Measurements from ENCODE around the gene JAKMIP1.

Gene JAKMIP1

GRCh38 chr4:6122496-6122895 lies 77.9 kb downstream of the JAKMIP1 start:
- in situ Hi-C loops (cut with MboI; ENCODE audit: low sequenced_read_pairs), result no loop called here

- in situ Hi-C loops (cut with MboI; ENCODE audit: low sequenced_read_pairs), result no loop called here
These were observed 78.4 kb downstream of the JAKMIP1 start for GRCh38 chr4:6121941-6122340.

- in situ Hi-C loops (cut with MboI; ENCODE audit: low sequenced_read_pairs), result no loop called here
These were observed 79.0 kb downstream of the JAKMIP1 start for GRCh38 chr4:6121276-6121850.

- in situ Hi-C loops (cut with MboI; ENCODE audit: low sequenced_read_pairs), result no loop called here
These were observed 80.0 kb downstream of the JAKMIP1 start for GRCh38 chr4:6120361-6120760.

- in situ Hi-C loops (cut with MboI; ENCODE audit: low sequenced_read_pairs), result no loop called here
These were observed 80.8 kb downstream of the JAKMIP1 start for GRCh38 chr4:6119507-6120020.

- in situ Hi-C loops (cut with MboI; ENCODE audit: low sequenced_read_pairs), result no loop called here
These were observed 82.1 kb downstream of the JAKMIP1 start for GRCh38 chr4:6118201-6118600.

- in situ Hi-C loops (cut with MboI; ENCODE audit: low sequenced_read_pairs), result no loop called here
These were observed 83.6 kb downstream of the JAKMIP1 start for GRCh38 chr4:6116696-6117285.

- in situ Hi-C loops (cut with MboI; ENCODE audit: low sequenced_read_pairs), result no loop called here
These were observed 84.4 kb downstream of the JAKMIP1 start for GRCh38 chr4:6115746-6116586.

- in situ Hi-C loops (cut with MboI; ENCODE audit: low sequenced_read_pairs), result no loop called here
These were observed 85.0 kb downstream of the JAKMIP1 start for GRCh38 chr4:6115342-6115741.

GRCh38 chr4:6114601-6115000 lies 85.7 kb downstream of the JAKMIP1 start:
- in situ Hi-C loops (cut with MboI; ENCODE audit: low sequenced_read_pairs), result no loop called here

- in situ Hi-C loops (cut with MboI; ENCODE audit: low sequenced_read_pairs), result no loop called here
These were observed 86.2 kb downstream of the JAKMIP1 start for GRCh38 chr4:6114181-6114580.

- in situ Hi-C loops (cut with MboI; ENCODE audit: low sequenced_read_pairs), result no loop called here
These were observed 86.7 kb downstream of the JAKMIP1 start for GRCh38 chr4:6113641-6114040.

GRCh38 chr4:6112606-6113290 lies 87.6 kb downstream of the JAKMIP1 start:
- in situ Hi-C loops (cut with MboI; ENCODE audit: low sequenced_read_pairs), result no loop called here

GRCh38 chr4:6111354-6111960 lies 88.9 kb downstream of the JAKMIP1 start:
- in situ Hi-C loops (cut with MboI; ENCODE audit: low sequenced_read_pairs), result no loop called here

- in situ Hi-C loops (cut with MboI; ENCODE audit: low sequenced_read_pairs), result no loop called here
These were observed 89.5 kb downstream of the JAKMIP1 start for GRCh38 chr4:6110681-6111353.

- in situ Hi-C loops (cut with MboI; ENCODE audit: low sequenced_read_pairs), result no loop called here
These were observed 90.3 kb downstream of the JAKMIP1 start for GRCh38 chr4:6109842-6110560.

- in situ Hi-C loops (cut with MboI; ENCODE audit: low sequenced_read_pairs), result no loop called here
These were observed 92.5 kb downstream of the JAKMIP1 start for GRCh38 chr4:6107886-6108285.

- in situ Hi-C loops (cut with MboI; ENCODE audit: low sequenced_read_pairs), result no loop called here
These were observed 93.1 kb downstream of the JAKMIP1 start for GRCh38 chr4:6107114-6107791.

GRCh38 chr4:6106156-6106555 lies 94.2 kb downstream of the JAKMIP1 start:
- in situ Hi-C loops (cut with MboI; ENCODE audit: low sequenced_read_pairs), result no loop called here
